Loucy (cell line): ENCODE data around the gene MAML2.
A peak's percentile ranks its signal among the peaks of the same experiment; 100 is the strongest.

Experiments used
- H2AFZ ChIP-seq: fragments of 200-600 bp; sonication (generic); 2 replicates; pipeline ENCODE4 v1.6.0; 2016; ENCODE audit warnings: antibody characterized with exemption, mild to moderate bottlenecking, low read length, moderate library complexity
- H3F3A ChIP-seq: fragments of 200-600 bp; 2 replicates; pipeline ENCODE4 v1.6.0; 2016; ENCODE audit warnings: antibody characterized with exemption, low read depth, mild to moderate bottlenecking
- H3K27me3 ChIP-seq: fragments of 200-600 bp; sonication (generic); 2 replicates; pipeline ENCODE4 v1.6.1; 2014; ENCODE audit warnings: low read length, mild to moderate bottlenecking; ENCODE audit not compliant: insufficient read depth, poor library complexity, severe bottlenecking
- H3K36me3 ChIP-seq: fragments of 200-600 bp; sonication (generic); 2 replicates; pipeline ENCODE4 v1.6.1; 2016; ENCODE audit warnings: low read length; ENCODE audit not compliant: insufficient read depth
- H3K4me1 ChIP-seq: fragments of 200-600 bp; sonication (generic); 2 replicates; pipeline ENCODE4 v1.5.1; 2014; ENCODE audit warnings: low read length, mild to moderate bottlenecking; ENCODE audit not compliant: insufficient read depth, poor library complexity, severe bottlenecking
- H3K4me2 ChIP-seq: fragments of 200-600 bp; sonication (generic); 2 replicates; pipeline ENCODE4 v1.6.0; 2014; ENCODE audit warnings: antibody characterized with exemption, low read length, low read depth, mild to moderate bottlenecking; ENCODE audit not compliant: poor library complexity, severe bottlenecking
- H3K4me3 ChIP-seq: fragments of 200-600 bp; sonication (generic); 2 replicates; pipeline ENCODE4 v1.5.1; 2014; ENCODE audit warnings: low read length, mild to moderate bottlenecking, mixed read lengths; ENCODE audit not compliant: poor library complexity, severe bottlenecking
- H3K79me2 ChIP-seq: fragments of 200-600 bp; sonication (generic); 2 replicates; pipeline ENCODE4 v1.6.1; 2014; ENCODE audit warnings: low read length; ENCODE audit not compliant: insufficient read depth
- H3K9ac ChIP-seq: fragments of 200-600 bp; sonication (generic); 2 replicates; pipeline ENCODE4 v1.6.0; 2014; ENCODE audit warnings: mild to moderate bottlenecking, low read depth, low read length, moderate library complexity; ENCODE audit not compliant: poor library complexity, severe bottlenecking
- H3K9me2 ChIP-seq: fragments of 200-600 bp; sonication (generic); replicated peaks from 2 replicates; pipeline ENCODE4 v1.6.1; 2016; ENCODE audit warnings: low read depth, low read length, mixed read lengths
- H3K9me3 ChIP-seq: fragments of 200-600 bp; sonication (generic); 2 replicates; pipeline ENCODE4 v1.6.1; 2014; ENCODE audit warnings: mild to moderate bottlenecking, antibody characterized with exemption, low read length, low read depth; ENCODE audit not compliant: insufficient read depth
- H4K20me1 ChIP-seq: fragments of 200-600 bp; sonication (generic); 2 replicates; pipeline ENCODE4 v1.6.0; 2014; ENCODE audit warnings: antibody characterized with exemption, low read length, mild to moderate bottlenecking; ENCODE audit not compliant: insufficient read depth, poor library complexity, severe bottlenecking
- CTCF ChIP-seq: fragments of 200-600 bp; sonication (generic); conservative IDR thresholded peaks from 2 replicates; pipeline ENCODE4 v1.5.1; 2014; ENCODE audit warnings: mild to moderate bottlenecking, antibody characterized with exemption, low read length
- EZH2phosphoT487 ChIP-seq: fragments of 200-600 bp; IDR thresholded peaks from 2 replicates; pipeline ENCODE4 v1.6.1; 2018; ENCODE audit warnings: antibody characterized with exemption, mild to moderate bottlenecking, moderate library complexity, borderline replicate concordance

Gene MAML2

GRCh38 chr11:96356848-96357247 is 13.9 kb upstream of the MAML2 start:
- H3F3A ChIP-seq: no peaks in the 10 kb centered on the region
- H3K36me3 ChIP-seq: peaks cover 39% of the 10 kb centered on the region; the same call in 1 of the 2 replicates
- H3K4me3 ChIP-seq: no peak overlapping the region
- peaks cover 3% of the 10 kb centered on the region for H3K4me1 ChIP-seq
- no peaks in the 10 kb centered on the region for H3K27me3 ChIP-seq
- TF ChIP-seq CTCF: no peak
- no peak for TF ChIP-seq EZH2phosphoT487
- H4K20me1 ChIP-seq: no peaks in the 10 kb centered on the region
- H3K9ac ChIP-seq: no peak overlapping the region
- H3K9me2 ChIP-seq: no peaks in the 10 kb centered on the region
- H3K79me2 ChIP-seq: no peaks in the 10 kb centered on the region
- no peak overlapping the region for H2AFZ ChIP-seq
- no peak overlapping the region for H3K4me2 ChIP-seq
- H3K9me3 ChIP-seq: no peaks in the 10 kb centered on the region

- peak overlapping the region; percentile 65 for H3K9ac ChIP-seq
- no peaks in the 10 kb centered on the region for H3K9me2 ChIP-seq
- H3K4me1 ChIP-seq: peaks cover 33% of the 10 kb centered on the region
- H2AFZ ChIP-seq: peak overlapping the region; percentile 99
- no peaks in the 10 kb centered on the region for H3K27me3 ChIP-seq
- no peaks in the 10 kb centered on the region for H3K9me3 ChIP-seq
- H4K20me1 ChIP-seq: no peaks in the 10 kb centered on the region
- no peak for TF ChIP-seq EZH2phosphoT487
- TF ChIP-seq CTCF: no peak
- H3F3A ChIP-seq: no peaks in the 10 kb centered on the region
- H3K4me3 ChIP-seq: peak overlapping the region; percentile 84
- H3K36me3 ChIP-seq: no peaks in the 10 kb centered on the region
- H3K79me2 ChIP-seq: no peaks in the 10 kb centered on the region
- peak overlapping the region; percentile 78 for H3K4me2 ChIP-seq
Observed at GRCh38 chr11:96342014-96342960, 708 bp downstream of the MAML2 start.

- TF ChIP-seq CTCF (peak; percentile 53), EZH2phosphoT487 (no peak)
- no peaks in the 10 kb centered on the region for H3K36me3 ChIP-seq
- peak overlapping the region; percentile 84 for H3K4me3 ChIP-seq
- peaks cover 33% of the 10 kb centered on the region for H3K4me1 ChIP-seq
- H3F3A ChIP-seq: no peaks in the 10 kb centered on the region
- H3K9me3 ChIP-seq: no peaks in the 10 kb centered on the region
- H2AFZ ChIP-seq: peak overlapping the region; percentile 99; the same call in 1 of the 2 replicates
- H3K4me2 ChIP-seq: peak overlapping the region; percentile 78
- H3K9ac ChIP-seq: no peak overlapping the region
- no peaks in the 10 kb centered on the region for H3K9me2 ChIP-seq
- no peaks in the 10 kb centered on the region for H3K27me3 ChIP-seq
- no peaks in the 10 kb centered on the region for H4K20me1 ChIP-seq
- H3K79me2 ChIP-seq: no peaks in the 10 kb centered on the region
Observed at GRCh38 chr11:96341211-96342013, 1.6 kb downstream of the MAML2 start.
